CD4-positive, alpha-beta T cell treated with Interleukin-15 for 4 hours (primary cell): Measurements from ENCODE around the gene ZNF282.

Experiments
- DNase-seq: peaks from one replicate; pipeline ENCODE4 v3.0.0-alpha.2; 2020; ENCODE audit warnings: low spot score

ZNF282 gene

GRCh38 chr7:149191851-149192250 is 3.5 kb upstream of the ZNF282 start:
- DNase-seq = no peak

GRCh38 chr7:149194799-149195179 is 557 bp upstream of the ZNF282 start:
- DNase-seq = no peak

GRCh38 chr7:149196151-149196704 is 882 bp downstream of the ZNF282 start:
- DNase-seq = no peak

- no peak for DNase-seq
Observed at GRCh38 chr7:149196705-149197171, 1.4 kb downstream of the ZNF282 start.

GRCh38 chr7:149197675-149198074 is 2.3 kb downstream of the ZNF282 start:
- no peak for DNase-seq

GRCh38 chr7:149198161-149198816 is 2.9 kb downstream of the ZNF282 start:
- no peak for DNase-seq

- no peak for DNase-seq
Observed at GRCh38 chr7:149199234-149199995, 4.1 kb downstream of the ZNF282 start.

- no peak for DNase-seq
Observed at GRCh38 chr7:149202831-149203231, 7.5 kb downstream of the ZNF282 start.

- DNase-seq = no peak
Observed at GRCh38 chr7:149205690-149206381, 10.5 kb downstream of the ZNF282 start.

GRCh38 chr7:149207324-149208035 is 12.1 kb downstream of the ZNF282 start:
- no peak for DNase-seq

- peak; percentile 71 for DNase-seq
Observed at GRCh38 chr7:149209518-149210269, 14.3 kb downstream of the ZNF282 start.

- DNase-seq = no peak
Observed at GRCh38 chr7:149210551-149210950, 15.2 kb downstream of the ZNF282 start.

GRCh38 chr7:149214020-149214720 is 18.8 kb downstream of the ZNF282 start:
- DNase-seq = no peak

GRCh38 chr7:149216402-149216801 is 21.1 kb downstream of the ZNF282 start:
- no peak for DNase-seq

- DNase-seq = no peak
Observed at GRCh38 chr7:149217570-149217969, 22.2 kb downstream of the ZNF282 start.

GRCh38 chr7:149218469-149219420 is 23.4 kb downstream of the ZNF282 start:
- no peak for DNase-seq

GRCh38 chr7:149220534-149220933 is 25.2 kb downstream of the ZNF282 start:
- DNase-seq = no peak

GRCh38 chr7:149223176-149223575 is 27.8 kb downstream of the ZNF282 start:
- no peak for DNase-seq

- DNase-seq = no peak
Observed at GRCh38 chr7:149223761-149224160, 28.4 kb downstream of the ZNF282 start.
